C4-2B (cell line): ENCODE data around the gene FAM162A.
"Not testable (repeated sequence)": the region's sequence is repeated elsewhere in the genome, so short reads cannot be mapped to it uniquely, and the experiment has no call there.

Experiments
- H3K27ac ChIP-seq: fragments of 450-650 bp; 2 replicates; pipeline ENCODE4 v1.5.1; 2017
- ZFX ChIP-seq: fragments of 450-650 bp; IDR thresholded peaks from 2 replicates; pipeline ENCODE4 v1.6.1; 2017
- TF ChIP-seq, protein P1 (sequence below): fragments of 450-650 bp; conservative IDR thresholded peaks from 2 replicates; pipeline ENCODE4 v1.5.1; 2017; ENCODE audit warnings: mild to moderate bottlenecking

FAM162A gene

DNA sequence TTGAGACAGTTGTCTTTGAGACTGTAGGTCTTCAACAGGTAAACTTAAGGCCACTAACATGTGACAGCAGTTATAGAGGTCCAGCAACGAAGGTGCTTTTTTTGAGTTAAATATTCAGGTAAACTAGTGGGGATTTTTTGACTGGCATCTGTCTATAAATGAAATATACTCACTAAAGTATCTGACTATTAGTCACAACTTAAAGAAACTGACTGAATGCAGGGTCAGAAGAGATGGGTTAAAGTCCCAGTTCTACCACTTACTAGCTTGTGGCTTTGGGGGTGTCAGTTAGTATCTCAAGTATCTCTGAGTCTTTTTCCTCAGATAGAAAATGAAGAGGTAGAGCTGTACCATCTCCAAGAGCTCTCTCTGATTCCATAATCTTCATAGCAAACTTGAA lies 18.9 kb upstream of the FAM162A start:
- no peak overlapping the region for H3K27ac ChIP-seq
- TF ChIP-seq, protein P1, sequence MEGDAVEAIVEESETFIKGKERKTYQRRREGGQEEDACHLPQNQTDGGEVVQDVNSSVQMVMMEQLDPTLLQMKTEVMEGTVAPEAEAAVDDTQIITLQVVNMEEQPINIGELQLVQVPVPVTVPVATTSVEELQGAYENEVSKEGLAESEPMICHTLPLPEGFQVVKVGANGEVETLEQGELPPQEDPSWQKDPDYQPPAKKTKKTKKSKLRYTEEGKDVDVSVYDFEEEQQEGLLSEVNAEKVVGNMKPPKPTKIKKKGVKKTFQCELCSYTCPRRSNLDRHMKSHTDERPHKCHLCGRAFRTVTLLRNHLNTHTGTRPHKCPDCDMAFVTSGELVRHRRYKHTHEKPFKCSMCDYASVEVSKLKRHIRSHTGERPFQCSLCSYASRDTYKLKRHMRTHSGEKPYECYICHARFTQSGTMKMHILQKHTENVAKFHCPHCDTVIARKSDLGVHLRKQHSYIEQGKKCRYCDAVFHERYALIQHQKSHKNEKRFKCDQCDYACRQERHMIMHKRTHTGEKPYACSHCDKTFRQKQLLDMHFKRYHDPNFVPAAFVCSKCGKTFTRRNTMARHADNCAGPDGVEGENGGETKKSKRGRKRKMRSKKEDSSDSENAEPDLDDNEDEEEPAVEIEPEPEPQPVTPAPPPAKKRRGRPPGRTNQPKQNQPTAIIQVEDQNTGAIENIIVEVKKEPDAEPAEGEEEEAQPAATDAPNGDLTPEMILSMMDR = no peak

GRCh38 chr3:122365582-122366378 lies 18.2 kb upstream of the FAM162A start:
- H3K27ac ChIP-seq = not testable (repeated sequence)

- H3K27ac ChIP-seq = no peak overlapping the region
- no peak for TF ChIP-seq ZFX
Measured at GRCh38 chr3:122366379-122366749, 17.6 kb upstream of the FAM162A start.

DNA sequence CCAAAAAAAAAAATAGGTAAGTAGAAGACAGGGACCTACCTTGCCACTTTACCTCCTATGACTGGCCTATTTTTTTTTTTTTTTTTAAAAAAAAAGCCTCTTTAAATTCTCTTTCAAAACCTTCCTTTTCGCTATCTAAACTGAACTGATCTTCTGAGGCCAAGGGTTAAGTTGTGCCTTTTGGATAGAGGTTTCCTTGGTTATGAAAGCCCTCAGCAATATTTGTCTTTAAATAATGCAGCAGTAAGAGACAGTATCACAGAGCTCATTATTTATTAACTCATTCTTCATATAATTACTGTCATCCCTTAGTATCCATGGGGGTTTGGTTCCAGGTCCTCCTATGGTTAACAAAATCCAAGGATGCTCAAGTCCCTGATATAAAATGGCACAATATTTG lies 9.9 kb upstream of the FAM162A start:
- no peak overlapping the region for H3K27ac ChIP-seq
- no peak for TF ChIP-seq ZFX
- TF ChIP-seq, protein P1 = no peak; the same call in 1 of the 2 replicates

- no peak overlapping the region for H3K27ac ChIP-seq
- TF ChIP-seq, protein P1 = no peak
- no peak for TF ChIP-seq ZFX
Measured at GRCh38 chr3:122377975-122378374, 6.0 kb upstream of the FAM162A start.

DNA sequence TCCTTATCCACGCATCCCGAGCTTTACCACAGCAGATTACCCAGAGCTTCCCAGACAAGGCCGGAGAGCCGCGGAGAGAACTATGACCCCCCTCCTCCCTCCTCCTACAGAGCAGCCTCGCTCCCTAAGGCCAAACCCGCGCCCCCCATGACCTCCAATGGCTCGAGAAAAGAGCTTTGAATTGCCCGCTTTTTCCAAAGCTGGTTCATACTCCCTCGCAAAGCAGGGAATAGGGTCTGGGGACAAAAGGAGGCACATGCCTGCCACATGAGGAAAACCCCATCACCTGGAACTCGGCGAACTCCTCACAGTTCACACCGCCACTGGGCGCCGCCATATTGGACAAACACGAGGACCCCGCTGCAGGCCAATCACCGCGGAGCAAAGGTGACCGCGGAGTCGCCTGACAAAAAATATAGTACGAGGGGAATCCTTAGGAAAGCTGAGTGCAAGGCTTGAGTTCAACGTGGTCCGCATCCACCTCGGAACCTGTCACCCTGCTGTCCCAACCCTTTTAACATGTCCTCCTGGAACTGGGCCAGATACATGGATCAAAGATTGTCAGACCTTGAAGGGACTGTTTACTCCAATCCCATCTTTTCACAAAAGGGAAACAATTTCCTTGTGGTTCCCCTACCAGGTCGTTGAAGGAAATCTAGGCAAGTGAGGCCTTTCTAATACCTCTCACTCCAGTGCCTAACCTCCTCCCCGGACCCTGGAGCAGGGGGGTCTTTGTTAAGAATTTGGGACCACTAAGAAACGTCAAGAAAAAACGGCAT lies 905 bp upstream of the FAM162A start, which contains the start of gene MIX23:
TSS of gene MIX23 (minus strand) at position 344 of the 779 bp plus-strand sequence. CDS start at position 337, 7 bp downstream.
- peak within 1 kb of the TSS; percentile 81 for H3K27ac ChIP-seq

GRCh38 chr3:122387709-122388108 lies 3.7 kb downstream of the FAM162A start:
- no peak overlapping the region for H3K27ac ChIP-seq
- no peak for TF ChIP-seq ZFX
- TF ChIP-seq, protein P1 = peak; percentile 26

More for the DNA sequence above, 905 bp upstream of the FAM162A start, which contains the start of gene MIX23:
- TF ChIP-seq ZFX = peak; percentile 71
- TF ChIP-seq, protein P1 = no peak

- no peak overlapping the region for H3K27ac ChIP-seq
- TF ChIP-seq ZFX = no peak
- TF ChIP-seq, protein P1 = no peak
Measured at GRCh38 chr3:122389197-122389596, 5.2 kb downstream of the FAM162A start.
